ENCODE results near the gene USP1. TPM values are rescaled to one million over a fixed set of nuclear protein-coding genes. Genes with fewer than 3 reads are reported as not detected.

USP1 gene
- total RNA-seq, 2 experiments from 2014 or later = 26.2 to 28.3 TPM

DNA sequence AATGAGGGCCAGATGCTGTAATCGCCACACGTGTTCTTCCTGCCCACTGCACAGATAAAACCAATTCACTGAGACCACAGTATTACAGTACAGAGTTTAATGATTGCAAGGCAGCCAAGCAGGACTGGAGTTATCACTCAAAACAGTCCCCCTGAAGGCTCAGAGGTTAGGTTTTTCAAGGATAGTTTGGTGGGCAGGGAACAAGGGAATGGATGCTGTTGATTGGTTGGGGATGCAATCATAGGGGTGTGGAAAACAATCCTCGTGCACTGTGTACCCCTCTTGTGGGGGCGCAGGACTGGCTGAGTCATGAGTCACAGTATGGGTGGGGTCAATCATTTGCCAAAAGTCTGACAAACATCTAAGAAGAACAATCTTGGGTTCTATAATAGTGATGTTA is 12.4 kb upstream of the USP1 start:
- H3K27ac ChIP-seq (ENCODE audit: low read depth in 1 of 2, low read length in 2 of 2) = no peak overlapping the region
- Mint-ChIP-seq H3K27ac (no peak overlapping the region), H3K27me3 (peaks cover 5% of the 10 kb centered on the region), H3K9me3 (no peaks in the 10 kb centered on the region), H3K4me1 (ENCODE audit: low read depth) (no peaks in the 10 kb centered on the region), H3K4me3 (no peak overlapping the region), H3K36me3 (ENCODE audit: low read depth) (no peaks in the 10 kb centered on the region)
- no peaks in the 10 kb centered on the region for H3K4me1 ChIP-seq (ENCODE audit: insufficient read depth, low read length)
- DNase-seq = no peak
- no peak for ATAC-seq (ENCODE audit: poor library complexity)
- ChIA-PET POLR2A (interaction anchor here (1.2 kb wide), 1 partner anchor 12 kb away, joined by 7 read pairs; the partner anchor contains the start of gene USP1), CTCF (interaction anchor here (1.7 kb wide), 1 partner anchor 16 kb away, joined by 4 read pairs; no protein-coding TSS in a partner anchor)
- H3K9me3 ChIP-seq (ENCODE audit: control insufficient read depth in 1 of 2, insufficient read depth in 1 of 2, low read length in 2 of 2) = no peaks in the 10 kb centered on the region
- H3K27me3 ChIP-seq (ENCODE audit: control insufficient read depth in 1 of 2, insufficient read depth in 2 of 2, low read length in 2 of 2) = no peaks in the 10 kb centered on the region
- no peak overlapping the region for H3K4me3 ChIP-seq (ENCODE audit: low read length)
- H3K36me3 ChIP-seq (ENCODE audit: insufficient read depth, low read length) = no peaks in the 10 kb centered on the region
- TF ChIP-seq, protein P1, sequence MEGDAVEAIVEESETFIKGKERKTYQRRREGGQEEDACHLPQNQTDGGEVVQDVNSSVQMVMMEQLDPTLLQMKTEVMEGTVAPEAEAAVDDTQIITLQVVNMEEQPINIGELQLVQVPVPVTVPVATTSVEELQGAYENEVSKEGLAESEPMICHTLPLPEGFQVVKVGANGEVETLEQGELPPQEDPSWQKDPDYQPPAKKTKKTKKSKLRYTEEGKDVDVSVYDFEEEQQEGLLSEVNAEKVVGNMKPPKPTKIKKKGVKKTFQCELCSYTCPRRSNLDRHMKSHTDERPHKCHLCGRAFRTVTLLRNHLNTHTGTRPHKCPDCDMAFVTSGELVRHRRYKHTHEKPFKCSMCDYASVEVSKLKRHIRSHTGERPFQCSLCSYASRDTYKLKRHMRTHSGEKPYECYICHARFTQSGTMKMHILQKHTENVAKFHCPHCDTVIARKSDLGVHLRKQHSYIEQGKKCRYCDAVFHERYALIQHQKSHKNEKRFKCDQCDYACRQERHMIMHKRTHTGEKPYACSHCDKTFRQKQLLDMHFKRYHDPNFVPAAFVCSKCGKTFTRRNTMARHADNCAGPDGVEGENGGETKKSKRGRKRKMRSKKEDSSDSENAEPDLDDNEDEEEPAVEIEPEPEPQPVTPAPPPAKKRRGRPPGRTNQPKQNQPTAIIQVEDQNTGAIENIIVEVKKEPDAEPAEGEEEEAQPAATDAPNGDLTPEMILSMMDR (IDR thresholded peaks at IDR 0.05) = no peak
- intact Hi-C loops (cut with DNase I, micrococcal nuclease) = no loop called here

DNA sequence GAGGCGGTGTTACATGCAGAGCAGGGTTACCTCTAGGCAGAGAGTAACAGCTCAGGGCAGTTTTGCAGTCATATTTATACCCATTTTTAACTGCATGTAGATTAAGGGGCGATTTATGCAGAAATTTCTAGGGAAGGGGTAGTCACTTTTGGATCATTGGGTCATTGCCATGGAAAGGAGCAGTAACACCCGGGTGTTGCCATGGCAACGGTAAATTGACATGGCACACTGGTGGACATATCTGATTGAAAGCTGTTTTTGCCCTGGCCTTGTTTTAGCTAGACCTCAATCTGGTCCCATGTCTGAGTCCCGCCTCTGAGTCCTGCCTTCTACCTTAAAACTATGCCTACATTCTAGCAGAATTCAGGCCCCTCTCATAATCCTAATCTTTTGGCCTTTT is 11.8 kb upstream of the USP1 start:
- no peak for ATAC-seq (ENCODE audit: poor library complexity)
- peaks cover 1% of the 10 kb centered on the region for H3K27me3 Mint-ChIP-seq
- ChIA-PET POLR2A (interaction anchor here (1.2 kb wide), 1 partner anchor 11 kb away, joined by 7 read pairs; the partner anchor contains the start of gene USP1), CTCF (interaction anchor here (1.7 kb wide), 1 partner anchor 16 kb away, joined by 4 read pairs; no protein-coding TSS in a partner anchor)
- no peak for DNase-seq
- TF ChIP-seq, protein P1 (IDR thresholded peaks at IDR 0.05) = no peak
- H3K9me3 Mint-ChIP-seq = no peaks in the 10 kb centered on the region
- Histone ChIP-seq H3K27ac (ENCODE audit: low read depth in 1 of 2, low read length in 2 of 2) (no peak overlapping the region), H3K9me3 (ENCODE audit: control insufficient read depth in 1 of 2, insufficient read depth in 1 of 2, low read length in 2 of 2) (no peaks in the 10 kb centered on the region), H3K4me3 (ENCODE audit: low read length) (no peak overlapping the region), H3K4me1 (ENCODE audit: insufficient read depth, low read length) (no peaks in the 10 kb centered on the region), H3K27me3 (ENCODE audit: control insufficient read depth in 1 of 2, insufficient read depth in 2 of 2, low read length in 2 of 2) (no peaks in the 10 kb centered on the region), H3K36me3 (ENCODE audit: insufficient read depth, low read length) (no peaks in the 10 kb centered on the region)
- intact Hi-C loops (cut with DNase I, micrococcal nuclease) = no loop called here
- no peaks in the 10 kb centered on the region for H3K36me3 Mint-ChIP-seq (ENCODE audit: low read depth)
- no peak overlapping the region for H3K4me3 Mint-ChIP-seq
- no peak overlapping the region for H3K27ac Mint-ChIP-seq
- no peaks in the 10 kb centered on the region for H3K4me1 Mint-ChIP-seq (ENCODE audit: low read depth)

DNA sequence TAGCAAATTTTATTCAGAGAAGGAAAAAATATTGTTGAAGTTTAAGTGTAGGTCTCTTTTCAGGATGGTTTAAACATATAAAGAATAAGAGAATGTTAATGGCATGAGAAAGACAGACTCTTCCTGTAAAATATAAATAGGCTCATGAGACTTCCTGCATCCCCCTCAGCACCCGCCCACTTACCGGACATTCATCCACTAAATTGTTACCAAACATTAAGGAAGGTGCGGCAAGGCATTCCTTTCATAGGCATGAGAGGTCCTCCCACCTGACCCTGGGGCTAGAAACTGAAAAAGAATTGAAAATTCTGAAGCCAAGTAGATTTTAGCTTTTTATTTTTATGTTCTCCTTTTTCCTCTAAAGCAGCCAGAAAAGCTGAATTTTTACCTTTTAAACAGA is 10.6 kb upstream of the USP1 start:
- H3K9me3 Mint-ChIP-seq = no peaks in the 10 kb centered on the region
- no peaks in the 10 kb centered on the region for H3K4me1 Mint-ChIP-seq (ENCODE audit: low read depth)
- Histone ChIP-seq H3K4me3 (ENCODE audit: low read length) (no peak overlapping the region), H3K27ac (ENCODE audit: low read depth in 1 of 2, low read length in 2 of 2) (no peak overlapping the region), H3K36me3 (ENCODE audit: insufficient read depth, low read length) (no peaks in the 10 kb centered on the region), H3K4me1 (ENCODE audit: insufficient read depth, low read length) (no peaks in the 10 kb centered on the region), H3K9me3 (ENCODE audit: control insufficient read depth in 1 of 2, insufficient read depth in 1 of 2, low read length in 2 of 2) (no peaks in the 10 kb centered on the region), H3K27me3 (ENCODE audit: control insufficient read depth in 1 of 2, insufficient read depth in 2 of 2, low read length in 2 of 2) (no peaks in the 10 kb centered on the region)
- ChIA-PET CTCF (interaction anchor here (1.7 kb wide), 1 partner anchor 14 kb away, joined by 4 read pairs; no protein-coding TSS in a partner anchor), POLR2A (no interaction called here)
- TF ChIP-seq, protein P1 (IDR thresholded peaks at IDR 0.05) = no peak
- no peaks in the 10 kb centered on the region for H3K27me3 Mint-ChIP-seq
- no peak overlapping the region for H3K27ac Mint-ChIP-seq
- H3K36me3 Mint-ChIP-seq (ENCODE audit: low read depth) = no peaks in the 10 kb centered on the region
- H3K4me3 Mint-ChIP-seq = no peak overlapping the region
- intact Hi-C loops (cut with DNase I, micrococcal nuclease) = no loop called here
- DNase-seq (no peak), ATAC-seq (ENCODE audit: poor library complexity) (no peak)
